K562 (cell line): ENCODE data around the gene MAB21L3. TPM values are rescaled to one million over a fixed set of nuclear protein-coding genes. Genes with fewer than 3 reads are reported as not detected.

Source experiments
- ATAC-seq: fragments of 200-7000 bp; cut with Tn5 transposase; 3 replicates; pipeline ENCODE4 v1.9.1; 2020; ENCODE audit warnings: moderate library complexity
- BruUV-seq: library from RNA; stranded (reverse); fragments of 400-500 nt; replicated peaks from 2 replicates; lab custom pipeline; 2021; lab: Mats Ljungman, UMichigan
- CTCF ChIA-PET: fragments of 300-600 bp; formaldehyde crosslinking; extraction: SDS; loops from one replicate; lab custom pipeline; 2021; ENCODE audit warnings: low intra/inter-chr PET ratio; lab: Yijun Ruan, JAX
- POLR2A ChIA-PET: fragments of 300-600, 350-650 bp; sonication (Branson Sonifier 250); formaldehyde crosslinking; extraction: SDS; loops from one replicate; lab custom pipeline; 2021; ENCODE audit warnings: antibody characterized with exemption, inconsistent platforms; lab: Yijun Ruan, JAX
- DNase-seq, 4 experiments: peaks; one replicate each; pipeline versions ENCODE4 v3.0.0 to v3.0.0-alpha.2; 2011 to 2018; ENCODE audit warnings: low spot score in 3 of 4, mixed read lengths in 3 of 4; ENCODE audit errors: extremely low read depth in 1 of 4
- FAIRE-seq: peaks from 2 replicates; lab custom pipeline; 2011; peaks lifted over from hg19 to GRCh38; lab: Jason Lieb, UNC
- H2AFZ ChIP-seq: 2 replicates; pipeline ENCODE4 v1.6.0; 2011; ENCODE audit warnings: low read depth, low read length, control low read depth, inconsistent platforms
- H3K27ac ChIP-seq: fragments of 200-600 bp; 3 replicates; pipeline ENCODE4 v1.8.0; 2011; ENCODE audit warnings: low read depth, mild to moderate bottlenecking, control low read depth, inconsistent platforms, low read length, moderate library complexity, mixed read lengths; ENCODE audit errors: extremely low read depth
- H3K27me3 ChIP-seq, 2 experiments: fragments of 300-600 bp in 1 of 2; 2 replicates in 1 of 2; 3 replicates in 1 of 2; pipeline versions ENCODE4 v1.6.0 to v1.8.0; 2011; ENCODE audit warnings: inconsistent platforms in 2 of 2, low read length in 2 of 2, mild to moderate bottlenecking in 1 of 2, mixed read lengths in 1 of 2, moderate library complexity in 1 of 2; ENCODE audit not compliant: control insufficient read depth in 2 of 2, insufficient read depth in 2 of 2
- H3K36me3 ChIP-seq: fragments of 300-600 bp; 3 replicates; pipeline ENCODE4 v1.8.0; 2011; ENCODE audit warnings: mild to moderate bottlenecking, low read length, inconsistent platforms; ENCODE audit not compliant: control insufficient read depth, insufficient read depth
- H3K4me1 ChIP-seq, 2 experiments: fragments of 200-600 bp in 1 of 2; replicated peaks in 1 of 2; 2 replicates in 1 of 2; 3 replicates in 1 of 2; pipeline versions ENCODE4 v1.5.1 to v1.8.0; 2011; ENCODE audit warnings: inconsistent platforms in 2 of 2, low read length in 2 of 2, mild to moderate bottlenecking in 1 of 2, mixed read lengths in 1 of 2, moderate library complexity in 1 of 2; ENCODE audit not compliant: control insufficient read depth in 2 of 2, insufficient read depth in 2 of 2
- H3K4me2 ChIP-seq: 2 replicates; pipeline ENCODE4 v1.6.1; 2011; ENCODE audit warnings: low read length, control low read depth, inconsistent platforms, mixed read lengths; ENCODE audit not compliant: insufficient read depth
- H3K4me3 ChIP-seq: fragments of 200-600 bp; sonication (generic), shearing (Covaris generic); 2 replicates; pipeline ENCODE4 v1.5.1; 2016; ENCODE audit warnings: control low read depth, inconsistent platforms
- H3K79me2 ChIP-seq: fragments of 200-600 bp; 3 replicates; pipeline ENCODE4 v1.8.0; 2011; ENCODE audit warnings: low read length, inconsistent platforms; ENCODE audit not compliant: control insufficient read depth, insufficient read depth
- H3K9ac ChIP-seq, 2 experiments: 2 replicates each; pipeline versions ENCODE4 v1.6.0 to v1.6.1; 2011; ENCODE audit warnings: low read depth in 2 of 2, low read length in 2 of 2, control low read depth in 1 of 2, inconsistent platforms in 1 of 2, mild to moderate bottlenecking in 1 of 2, mixed read lengths in 1 of 2; ENCODE audit not compliant: insufficient read depth in 1 of 2
- H3K9me1 ChIP-seq: one replicate; pipeline ENCODE4 v1.6.0; 2011; ENCODE audit warnings: inconsistent platforms, mild to moderate bottlenecking, low read length, moderate library complexity; ENCODE audit not compliant: control insufficient read depth, insufficient read depth
- H3K9me3 ChIP-seq: replicated peaks from 2 replicates; pipeline ENCODE4 v1.5.1; 2011; ENCODE audit warnings: low read depth, low read length, inconsistent platforms; ENCODE audit not compliant: control insufficient read depth, insufficient read depth
- H4K20me1 ChIP-seq: replicated peaks from 2 replicates; pipeline ENCODE4 v1.6.1; 2011; ENCODE audit warnings: low read length, inconsistent platforms, mixed read lengths; ENCODE audit not compliant: control insufficient read depth, insufficient read depth
- ATF7 ChIP-seq: fragments of 450-650 bp; IDR thresholded peaks from 2 replicates; pipeline ENCODE4 v1.7.1; 2014; ENCODE audit warnings: mild to moderate bottlenecking, moderate library complexity
- DACH1 ChIP-seq: fragments of 450-650 bp; IDR thresholded peaks from 2 replicates; pipeline ENCODE4 v1.6.1; 2018; ENCODE audit not compliant: partially characterized antibody
- EP400 ChIP-seq: fragments of 450-650 bp; IDR thresholded peaks from 2 replicates; pipeline ENCODE4 v1.6.1; 2017; ENCODE audit warnings: antibody characterized with exemption, mild to moderate bottlenecking, moderate library complexity
- MEIS2 ChIP-seq: fragments of 450-650 bp; IDR thresholded peaks from 2 replicates; pipeline ENCODE4 v1.6.1; 2014; ENCODE audit warnings: mild to moderate bottlenecking; ENCODE audit not compliant: partially characterized antibody
- NCOA4 ChIP-seq: fragments of 450-650 bp; IDR thresholded peaks from 2 replicates; pipeline ENCODE4 v1.6.1; 2018; ENCODE audit warnings: mild to moderate bottlenecking; ENCODE audit not compliant: partially characterized antibody
- NCOR1 ChIP-seq: fragments of 450-650 bp; IDR thresholded peaks from 2 replicates; pipeline ENCODE4 v1.6.1; 2016; ENCODE audit warnings: mild to moderate bottlenecking, moderate library complexity
- TCF3 ChIP-seq: sonication (generic); formaldehyde crosslinking; IDR thresholded peaks from 2 replicates; pipeline ENCODE4 v1.4.0; 2020; ENCODE audit warnings: mild to moderate bottlenecking, missing genetic modification reagents
- TEAD2 ChIP-seq: fragments of 450-650 bp; IDR thresholded peaks from 2 replicates; pipeline ENCODE4 v1.6.1; 2016; ENCODE audit warnings: missing genetic modification characterization, control low read depth, missing compliant biosample characterization
- ZNF408 ChIP-seq: fragments of 250-450 bp; sonication (Bioruptor Pico); IDR thresholded peaks from 2 replicates; pipeline ENCODE4 v1.4.0; 2020; ENCODE audit warnings: low read depth, mild to moderate bottlenecking, moderate library complexity
- ZNF655 ChIP-seq: fragments of 250-450 bp; sonication (Bioruptor Pico); IDR thresholded peaks from 2 replicates; pipeline ENCODE4 v1.5.0; 2021
- ZNF764 ChIP-seq: fragments of 250-450 bp; sonication (Bioruptor Pico); IDR thresholded peaks from 2 replicates; pipeline ENCODE4 v1.4.0; 2020; ENCODE audit warnings: low read depth, mild to moderate bottlenecking, moderate library complexity
- WGBS: fragments of 100-300 bp; shearing (Covaris generic); methylation state at CpG from one replicate; pipeline ENCODE4 v1.1.6; 2016; ENCODE audit warnings: low coverage, mixed read lengths; ENCODE audit not compliant: insufficient coverage; ENCODE audit errors: missing lambda C conversion rate; 5-methylcytosine and 5-hydroxymethylcytosine counted together
- in situ Hi-C: fragments of 300-500 bp; cut with MboI; formaldehyde crosslinking; loops from 4 replicates; pipeline ENCODE4 v1.15.0; 2018; ENCODE audit warnings: inconsistent platforms, mixed read lengths
- intact Hi-C: fragments of 100-400 bp; cut with micrococcal nuclease; formaldehyde crosslinking; loops from 2 replicates; pipeline ENCODE4 v1.14.2; 2022
- polyA plus RNA-seq, 8 experiments: library from polyadenylated mRNA; depleted of rRNA in 4 of 8; stranded (reverse) in 5 of 8; unstranded in 3 of 8; fragments of >200 nt; fragmentation: Nextera tagmentation in 2 of 8; fragmentation: Illumina TruSeq in 1 of 8; extraction: Ambion mirVana in 2 of 8; extraction: Trizol in 1 of 8; gene quantifications; 2 replicates each; pipeline versions ENCODE4 v1.2.1 to v1.2.3, GENCODE V29; 2011 to 2014; ENCODE audit warnings: inconsistent platforms in 1 of 8, missing spikeins in 1 of 8
- total RNA-seq, 7 experiments: library from RNA; depleted of rRNA in 6 of 7; stranded (reverse); fragments of >200 nt in 6 of 7; fragmentation: Illumina TruSeq in 2 of 7; extraction: Trizol in 2 of 7; gene quantifications; 2 replicates each; pipeline versions ENCODE4 v1.2.1 to v1.2.3, GENCODE V29; 2011 to 2021; ENCODE audit warnings: low replicate concordance in 1 of 7

Gene MAB21L3
- total and polyA plus RNA-seq, 9 of the 15 experiments (the other 6 are each of a cell fraction or from before 2014, with no cell fraction given) = not detected

GRCh38 chr1:116075990-116076389 is 35.2 kb upstream of the MAB21L3 start:
- Histone ChIP-seq H3K4me3 (no peak overlapping the region), H4K20me1 (no peaks in the 10 kb centered on the region), H3K4me1 (no peaks in the 10 kb centered on the region), H3K9ac (no peak overlapping the region), H3K27me3 (no peaks in the 10 kb centered on the region; a peak in 1 of 5 replicates), H3K4me2 (no peak overlapping the region), H3K79me2 (no peaks in the 10 kb centered on the region), H3K27ac (no peak overlapping the region), H2AFZ (no peak overlapping the region), H3K9me3 (no peaks in the 10 kb centered on the region), H3K9me1 (no peaks in the 10 kb centered on the region), H3K36me3 (no peaks in the 10 kb centered on the region)
- ATAC-seq (no peak), DNase-seq (no peak), FAIRE-seq (no peak)
- TF ChIP-seq ZNF408 (CRISPR knock-in tag) = no peak
- TF ChIP-seq ZNF655 = no peak
- no peak for TF ChIP-seq ATF7
- no peak for TF ChIP-seq TCF3 (CRISPR knock-in tag)
- TF ChIP-seq NCOR1 = no peak
- no peak for TF ChIP-seq ZNF764 (CRISPR knock-in tag)
- TF ChIP-seq DACH1 = no peak
- no peak for TF ChIP-seq MEIS2
- TF ChIP-seq TEAD2 = no peak
- TF ChIP-seq EP400 = no peak
- TF ChIP-seq NCOA4 = no peak
- ChIA-PET POLR2A (interaction anchor here (0.5 to 1.2 kb wide), 3 partner anchors 21 to 806 kb away, joined by 3 read pairs; no protein-coding TSS in a partner anchor), CTCF (no interaction called here)
- in situ Hi-C loops (no loop called here), intact Hi-C loops (no loop called here)
- WGBS = 0% methylated on average over 4 of the region's 4 CpGs
- no TSS peak for BruUV-seq
